Measurements from ENCODE around the gene GULP1. TPM values are rescaled to one million over a fixed set of nuclear protein-coding genes. Genes with fewer than 3 reads are reported as not detected.

The GULP1 gene
- total RNA-seq, 2 donors from 2014 or later = 15.3 to 26.5 TPM

GRCh38 chr2:188416367-188416766 is 124.7 kb downstream of the GULP1 start:
- H3K4me1 ChIP-seq (ENCODE audit: control insufficient read depth, insufficient read depth, low read length) = peaks cover 4% of the 10 kb centered on the region
- Mint-ChIP-seq H3K27me3 (ENCODE audit: insufficient read depth) (peaks cover 7% of the 10 kb centered on the region), H3K4me3 (no peak overlapping the region), H3K27ac (no peak overlapping the region), H3K4me1 (peaks cover 23% of the 10 kb centered on the region), H3K36me3 (ENCODE audit: low read depth) (peaks cover 14% of the 10 kb centered on the region), H3K9me3 (peaks cover 34% of the 10 kb centered on the region)
- peaks cover 46% of the 10 kb centered on the region for H3K9me3 ChIP-seq (ENCODE audit: control insufficient read depth, low read length)
- H3K4me3 ChIP-seq (ENCODE audit: low read length) = no peak overlapping the region
- H3K9ac ChIP-seq (ENCODE audit: extremely low read depth, low read length, poor library complexity, severe bottlenecking) = no peak overlapping the region
- no peak for DNase-seq
- no peak for TF ChIP-seq CTCF (conservative IDR thresholded peaks at IDR 0.05)
- H3K27me3 ChIP-seq (ENCODE audit: control insufficient read depth, insufficient read depth, low read length, poor library complexity, severe bottlenecking) = no peaks in the 10 kb centered on the region
- H3K36me3 ChIP-seq (ENCODE audit: control insufficient read depth, insufficient read depth, low read length) = no peaks in the 10 kb centered on the region
- no peak overlapping the region for H3K27ac ChIP-seq (ENCODE audit: low read depth, low read length)

DNA sequence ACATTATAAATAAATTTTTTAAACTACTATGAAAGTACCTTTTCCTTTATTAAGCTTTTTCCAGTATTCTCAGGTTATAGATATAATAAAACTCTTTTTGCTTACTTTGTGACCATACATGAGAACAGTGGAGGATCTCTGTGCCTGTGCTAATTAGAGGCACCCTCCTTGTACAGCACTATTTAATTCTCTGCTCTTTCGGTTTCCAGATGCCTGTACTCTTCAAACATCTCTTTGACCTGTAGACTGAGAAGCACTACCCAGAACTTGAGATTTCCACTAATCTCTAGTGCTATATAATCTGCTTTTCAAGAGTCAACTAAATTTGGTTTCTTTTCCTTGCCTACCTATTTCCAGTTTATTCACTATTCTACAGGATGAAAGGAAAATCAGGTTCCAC is 131.1 kb downstream of the GULP1 start:
- TF ChIP-seq CTCF (conservative IDR thresholded peaks at IDR 0.05) = no peak
- Histone ChIP-seq H3K4me3 (ENCODE audit: low read length) (no peak overlapping the region), H3K27ac (ENCODE audit: low read depth, low read length) (no peak overlapping the region), H3K36me3 (ENCODE audit: control insufficient read depth, insufficient read depth, low read length) (no peaks in the 10 kb centered on the region), H3K4me1 (ENCODE audit: control insufficient read depth, insufficient read depth, low read length) (no peaks in the 10 kb centered on the region), H3K9ac (ENCODE audit: extremely low read depth, low read length, poor library complexity, severe bottlenecking) (no peak overlapping the region), H3K9me3 (ENCODE audit: control insufficient read depth, low read length) (peaks cover 36% of the 10 kb centered on the region), H3K27me3 (ENCODE audit: control insufficient read depth, insufficient read depth, low read length, poor library complexity, severe bottlenecking) (no peaks in the 10 kb centered on the region)
- DNase-seq = no peak
- WGBS, 2 experiments (ENCODE audit: insufficient coverage in 1 of 2, insufficient read length in 1 of 2) = 98% methylated on average over 1 of the region's 1 CpG; no CpG with 5 or more reads in 1 of the 2 experiments
- H3K36me3 Mint-ChIP-seq (ENCODE audit: low read depth) = peaks cover 8% of the 10 kb centered on the region
- peaks cover 31% of the 10 kb centered on the region for H3K4me1 Mint-ChIP-seq
- no peak overlapping the region for H3K27ac Mint-ChIP-seq
- H3K4me3 Mint-ChIP-seq = no peak overlapping the region
- H3K9me3 Mint-ChIP-seq = peaks cover 16% of the 10 kb centered on the region
- peaks cover 2% of the 10 kb centered on the region for H3K27me3 Mint-ChIP-seq (ENCODE audit: insufficient read depth)

DNA sequence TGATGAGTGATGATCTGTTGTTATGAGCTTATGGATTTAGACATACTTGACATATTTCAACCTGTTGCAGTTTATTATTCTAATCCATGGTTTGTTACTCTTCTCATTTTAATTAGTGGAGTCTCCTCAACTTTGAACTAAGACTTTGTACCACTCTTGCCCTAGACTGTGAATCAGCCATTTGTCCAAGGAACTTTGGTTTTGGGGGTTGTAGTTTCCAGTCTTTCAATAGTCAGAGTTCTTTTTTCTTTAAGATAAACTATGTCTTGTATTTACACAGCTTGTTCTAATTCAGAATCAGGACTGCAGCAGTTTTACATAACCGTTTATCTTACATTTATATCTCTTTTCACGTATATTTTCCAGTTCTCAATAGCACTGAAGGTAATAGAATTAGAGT is 133.6 kb downstream of the GULP1 start:
- DNase-seq = no peak
- peaks cover 14% of the 10 kb centered on the region for H3K9me3 Mint-ChIP-seq
- peaks cover 5% of the 10 kb centered on the region for H3K27me3 Mint-ChIP-seq (ENCODE audit: insufficient read depth)
- H3K27ac Mint-ChIP-seq = no peak overlapping the region
- no peak for TF ChIP-seq CTCF (conservative IDR thresholded peaks at IDR 0.05)
- H3K27me3 ChIP-seq (ENCODE audit: control insufficient read depth, insufficient read depth, low read length, poor library complexity, severe bottlenecking) = no peaks in the 10 kb centered on the region
- no peaks in the 10 kb centered on the region for H3K4me1 ChIP-seq (ENCODE audit: control insufficient read depth, insufficient read depth, low read length)
- peaks cover 18% of the 10 kb centered on the region for H3K9me3 ChIP-seq (ENCODE audit: control insufficient read depth, low read length)
- H3K36me3 ChIP-seq (ENCODE audit: control insufficient read depth, insufficient read depth, low read length) = no peaks in the 10 kb centered on the region
- peaks cover 35% of the 10 kb centered on the region for H3K4me1 Mint-ChIP-seq
- H3K27ac ChIP-seq (ENCODE audit: low read depth, low read length) = no peak overlapping the region
- peaks cover 8% of the 10 kb centered on the region for H3K36me3 Mint-ChIP-seq (ENCODE audit: low read depth)
- no peak overlapping the region for H3K4me3 Mint-ChIP-seq
- H3K9ac ChIP-seq (ENCODE audit: extremely low read depth, low read length, poor library complexity, severe bottlenecking) = no peak overlapping the region
- WGBS, 2 experiments (ENCODE audit: insufficient coverage in 1 of 2, insufficient read length in 1 of 2) = 90 to 100% methylated on average over 1 to 2 of the region's 2 CpGs
- H3K4me3 ChIP-seq (ENCODE audit: low read length) = no peak overlapping the region

Data from endodermal cell (in vitro differentiated cells).